HFFc6 (cell line): ENCODE results near the gene PEX3. TPM values are rescaled to one million over a fixed set of nuclear protein-coding genes. Genes with fewer than 3 reads are reported as not detected.
A peak's percentile ranks its signal among the peaks of the same experiment; 100 is the strongest.

Experiments
- DNase-seq: peaks from one replicate; pipeline ENCODE4 v3.0.0-alpha.2; 2018
- H3K27ac Mint-ChIP-seq: 2 replicates; pipeline ENCODE4 v1.8.0; 2020; ENCODE audit warnings: mild to moderate bottlenecking, mixed read lengths
- H3K27me3 Mint-ChIP-seq: 2 replicates; pipeline ENCODE4 v1.8.0; 2021; ENCODE audit warnings: mild to moderate bottlenecking, moderate library complexity, mixed read lengths; ENCODE audit not compliant: insufficient read depth
- H3K36me3 Mint-ChIP-seq: 2 replicates; pipeline ENCODE4 v1.8.0; 2021; ENCODE audit warnings: low read depth, mixed read lengths
- H3K4me1 Mint-ChIP-seq: 2 replicates; pipeline ENCODE4 v1.8.0; 2020; ENCODE audit warnings: low read depth, mixed read lengths
- H3K4me3 Mint-ChIP-seq: 2 replicates; pipeline ENCODE4 v1.8.0; 2020; ENCODE audit warnings: mild to moderate bottlenecking, moderate library complexity, mixed read lengths
- H3K9me3 Mint-ChIP-seq: 2 replicates; pipeline ENCODE4 v1.8.0; 2020; ENCODE audit warnings: mild to moderate bottlenecking, mixed read lengths
- total RNA-seq, 6 experiments: library from RNA; stranded (reverse); fragmentation: NEBNext Ultra II Directional; extraction: Animal tissue kit (Norgen Biotek cat#: 25700); gene quantifications; 2 replicates in 1 of 6; 3 replicates in 5 of 6; pipeline ENCODE4 v1.2.3, GENCODE V29; 2021
- TF ChIP-seq, protein P1 (sequence below): fragments of 200-600 bp; sonication (generic); IDR thresholded peaks from 2 replicates; pipeline ENCODE4 v1.5.0; 2021; ENCODE audit warnings: antibody characterized with exemption, mild to moderate bottlenecking

Gene PEX3
- total RNA-seq, 6 experiments from 2014 or later = 18.7 to 23.7 (median 20.4) TPM

DNA sequence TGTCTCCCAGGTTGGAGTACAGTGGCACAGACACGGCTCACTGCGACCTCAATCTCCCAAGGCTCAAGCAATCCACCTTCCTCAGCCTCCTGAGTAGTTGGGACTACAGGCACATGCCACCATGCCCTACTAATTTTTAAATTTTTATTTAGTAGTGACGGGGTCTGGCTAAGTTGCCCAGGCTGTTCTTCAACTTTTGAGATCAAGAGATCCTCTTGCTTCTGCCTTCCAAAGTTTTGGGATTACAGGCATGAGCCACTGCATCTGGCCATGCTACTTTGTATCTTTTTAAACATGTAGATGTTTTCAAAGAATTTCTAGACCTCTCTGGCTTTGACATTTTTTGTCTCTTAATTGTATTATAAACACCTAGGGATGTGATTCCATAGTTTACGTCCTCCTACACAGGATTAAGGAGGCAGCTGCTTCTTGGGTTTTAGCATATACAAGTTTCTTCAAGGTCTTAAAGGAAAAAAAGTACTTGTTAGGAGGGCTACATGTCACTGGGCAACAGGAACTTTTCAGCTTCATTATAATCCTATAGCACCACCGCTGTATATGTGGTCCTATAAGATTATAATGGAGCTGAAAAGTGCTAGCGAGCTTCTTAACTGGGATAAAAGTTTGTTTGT lies 1.4 kb upstream of the PEX3 start:
- Mint-ChIP-seq H3K9me3 (no peaks in the 10 kb centered on the region), H3K27ac (no peak overlapping the region; the same call in 1 of the 2 replicates), H3K27me3 (no peaks in the 10 kb centered on the region; the same call in 1 of the 2 replicates), H3K36me3 (no peaks in the 10 kb centered on the region), H3K4me1 (peaks cover 25% of the 10 kb centered on the region), H3K4me3 (peak overlapping the region; percentile 99)
- DNase-seq = no peak
- TF ChIP-seq, protein P1, sequence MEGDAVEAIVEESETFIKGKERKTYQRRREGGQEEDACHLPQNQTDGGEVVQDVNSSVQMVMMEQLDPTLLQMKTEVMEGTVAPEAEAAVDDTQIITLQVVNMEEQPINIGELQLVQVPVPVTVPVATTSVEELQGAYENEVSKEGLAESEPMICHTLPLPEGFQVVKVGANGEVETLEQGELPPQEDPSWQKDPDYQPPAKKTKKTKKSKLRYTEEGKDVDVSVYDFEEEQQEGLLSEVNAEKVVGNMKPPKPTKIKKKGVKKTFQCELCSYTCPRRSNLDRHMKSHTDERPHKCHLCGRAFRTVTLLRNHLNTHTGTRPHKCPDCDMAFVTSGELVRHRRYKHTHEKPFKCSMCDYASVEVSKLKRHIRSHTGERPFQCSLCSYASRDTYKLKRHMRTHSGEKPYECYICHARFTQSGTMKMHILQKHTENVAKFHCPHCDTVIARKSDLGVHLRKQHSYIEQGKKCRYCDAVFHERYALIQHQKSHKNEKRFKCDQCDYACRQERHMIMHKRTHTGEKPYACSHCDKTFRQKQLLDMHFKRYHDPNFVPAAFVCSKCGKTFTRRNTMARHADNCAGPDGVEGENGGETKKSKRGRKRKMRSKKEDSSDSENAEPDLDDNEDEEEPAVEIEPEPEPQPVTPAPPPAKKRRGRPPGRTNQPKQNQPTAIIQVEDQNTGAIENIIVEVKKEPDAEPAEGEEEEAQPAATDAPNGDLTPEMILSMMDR = no peak

DNA sequence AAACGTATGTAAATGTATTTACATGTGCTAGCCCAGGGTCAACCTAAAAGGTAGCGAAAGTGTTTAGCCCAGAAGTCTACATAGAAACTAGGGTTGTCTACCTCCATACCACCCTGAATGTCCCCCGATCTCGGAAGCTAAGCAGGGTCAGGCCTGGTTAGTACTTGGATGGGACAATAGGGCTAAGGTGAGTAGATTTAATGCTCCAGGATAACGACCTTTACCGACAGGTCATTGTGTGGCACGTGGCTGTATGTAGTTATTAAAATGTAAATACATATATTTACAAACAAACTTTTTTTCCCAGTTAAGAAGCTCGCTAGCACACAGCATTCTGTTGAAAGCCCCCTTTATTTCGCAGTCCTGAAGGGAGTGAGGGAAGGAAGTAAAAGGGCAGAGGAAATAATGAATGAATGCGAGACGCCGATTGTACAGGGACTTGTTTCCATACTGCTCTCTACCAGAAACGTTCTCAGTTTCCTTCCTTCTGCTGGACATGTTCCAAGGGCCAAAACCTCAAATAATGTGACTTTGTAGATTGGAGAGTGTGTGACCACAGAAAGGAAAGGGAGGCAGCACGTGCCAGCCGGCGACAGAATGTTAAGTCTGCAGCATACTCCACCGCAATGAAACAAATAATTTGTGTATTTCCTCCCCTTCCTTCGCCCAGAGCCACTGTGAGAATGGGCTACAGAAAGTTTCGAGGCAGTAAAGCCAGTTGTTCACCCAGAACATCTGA lies 722 bp upstream of the PEX3 start:
- Mint-ChIP-seq H3K27ac (peak overlapping the region; percentile 98), H3K4me3 (peak overlapping the region; percentile 99), H3K36me3 (no peaks in the 10 kb centered on the region), H3K9me3 (no peaks in the 10 kb centered on the region), H3K4me1 (peaks cover 25% of the 10 kb centered on the region), H3K27me3 (no peaks in the 10 kb centered on the region; the same call in 1 of the 2 replicates)
- TF ChIP-seq, protein P1 = no peak
- peak; percentile 18 for DNase-seq

DNA sequence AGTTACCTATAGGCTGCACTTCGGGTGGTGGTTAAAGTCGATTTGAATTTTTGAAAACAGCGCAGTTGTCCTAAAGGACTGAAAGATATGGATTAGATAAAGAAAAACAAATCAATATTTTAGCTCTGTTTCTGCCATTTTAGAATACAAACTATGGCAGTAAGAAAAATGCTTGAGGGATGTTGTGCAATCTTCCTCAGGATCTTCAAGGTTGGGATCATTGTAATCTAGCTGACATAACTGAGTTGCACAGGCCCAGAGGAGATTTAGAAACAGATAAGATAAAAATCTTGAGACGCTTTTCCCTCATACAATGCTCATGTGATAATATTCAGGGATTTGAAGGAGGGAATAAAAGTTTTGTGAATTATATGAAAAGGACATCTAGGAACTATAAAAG lies 926 bp downstream of the PEX3 start:
- Mint-ChIP-seq H3K27ac (peak overlapping the region; percentile 98), H3K4me1 (peaks cover 25% of the 10 kb centered on the region), H3K9me3 (no peaks in the 10 kb centered on the region), H3K27me3 (no peaks in the 10 kb centered on the region; the same call in 1 of the 2 replicates), H3K36me3 (no peaks in the 10 kb centered on the region), H3K4me3 (peak overlapping the region; percentile 99)
- DNase-seq = peak; percentile 9
- TF ChIP-seq, protein P1 = no peak

DNA sequence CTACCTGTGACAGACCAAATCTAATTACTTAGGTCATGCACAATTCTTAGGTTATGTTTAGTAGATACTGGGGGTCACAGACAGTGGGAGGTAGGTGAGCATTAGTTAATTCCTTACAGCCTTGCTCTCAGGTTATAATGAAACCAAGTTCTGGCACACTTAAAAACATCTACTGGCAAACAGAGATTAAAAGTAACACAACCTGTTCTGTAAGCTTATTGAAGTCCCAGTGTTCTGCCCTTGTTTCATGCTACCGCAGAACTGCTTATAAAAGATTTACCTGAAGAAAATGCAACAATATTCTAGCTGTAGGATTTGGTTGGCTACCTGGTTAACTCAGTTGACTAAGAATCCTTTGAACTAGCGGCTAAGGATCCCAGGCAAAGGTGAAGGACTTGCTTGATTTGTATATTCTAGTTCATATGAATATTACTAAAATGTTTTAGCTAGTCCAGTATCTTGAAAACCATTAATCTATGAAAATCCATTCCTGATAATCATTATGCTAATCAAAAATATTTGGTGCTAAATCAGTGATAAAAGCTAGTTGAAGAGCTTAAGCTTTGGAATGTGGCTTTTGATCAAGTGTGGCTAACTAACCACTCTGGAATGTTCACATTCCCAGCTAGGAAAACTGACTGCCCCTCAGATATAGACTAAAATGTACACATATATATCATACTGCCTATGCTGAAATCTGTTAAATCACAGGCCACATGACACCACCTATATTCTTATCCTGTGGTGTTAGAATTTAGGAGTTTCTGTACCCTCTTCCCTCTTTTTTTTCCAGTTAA lies 7.2 kb downstream of the PEX3 start:
- peaks cover 11% of the 10 kb centered on the region for H3K36me3 Mint-ChIP-seq
- H3K27me3 Mint-ChIP-seq = no peaks in the 10 kb centered on the region
- H3K9me3 Mint-ChIP-seq = no peaks in the 10 kb centered on the region
- TF ChIP-seq, protein P1 = no peak
- H3K4me1 Mint-ChIP-seq = peaks cover 21% of the 10 kb centered on the region
- no peak overlapping the region for H3K27ac Mint-ChIP-seq
- no peak for DNase-seq
- H3K4me3 Mint-ChIP-seq = no peak overlapping the region

DNA sequence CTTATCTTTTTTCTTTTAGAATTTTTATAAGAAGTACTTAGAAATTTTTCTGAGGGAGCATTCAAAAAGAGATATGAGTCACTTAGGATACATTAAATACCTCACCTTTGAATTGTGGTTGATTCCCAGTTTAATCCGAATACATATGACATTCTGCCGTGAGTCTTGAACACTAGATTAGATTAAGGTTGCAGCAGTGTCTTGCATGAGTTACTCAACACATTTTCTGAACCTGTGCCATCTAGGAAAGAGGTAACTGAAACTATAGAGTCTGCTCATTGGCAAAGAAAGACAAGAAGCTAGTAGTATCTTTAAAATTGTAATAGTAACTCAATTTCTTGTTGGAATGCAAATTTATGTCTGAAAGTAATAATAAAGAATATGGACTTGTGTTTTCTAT lies 14.9 kb downstream of the PEX3 start:
- Mint-ChIP-seq H3K27ac (no peak overlapping the region), H3K4me3 (no peak overlapping the region), H3K4me1 (no peaks in the 10 kb centered on the region), H3K9me3 (no peaks in the 10 kb centered on the region), H3K36me3 (peaks cover 9% of the 10 kb centered on the region), H3K27me3 (no peaks in the 10 kb centered on the region)
- DNase-seq = no peak
- TF ChIP-seq, protein P1 = no peak
